ENCODE results near the gene TWSG1. TPM values are rescaled to one million over a fixed set of nuclear protein-coding genes. Genes with fewer than 3 reads are reported as not detected.

TWSG1 gene
- total and polyA plus RNA-seq, 2 of the 13 experiments (the other 11 are each of a cell fraction or from before 2014, with no cell fraction given) = 6.6 to 9.4 TPM

DNA sequence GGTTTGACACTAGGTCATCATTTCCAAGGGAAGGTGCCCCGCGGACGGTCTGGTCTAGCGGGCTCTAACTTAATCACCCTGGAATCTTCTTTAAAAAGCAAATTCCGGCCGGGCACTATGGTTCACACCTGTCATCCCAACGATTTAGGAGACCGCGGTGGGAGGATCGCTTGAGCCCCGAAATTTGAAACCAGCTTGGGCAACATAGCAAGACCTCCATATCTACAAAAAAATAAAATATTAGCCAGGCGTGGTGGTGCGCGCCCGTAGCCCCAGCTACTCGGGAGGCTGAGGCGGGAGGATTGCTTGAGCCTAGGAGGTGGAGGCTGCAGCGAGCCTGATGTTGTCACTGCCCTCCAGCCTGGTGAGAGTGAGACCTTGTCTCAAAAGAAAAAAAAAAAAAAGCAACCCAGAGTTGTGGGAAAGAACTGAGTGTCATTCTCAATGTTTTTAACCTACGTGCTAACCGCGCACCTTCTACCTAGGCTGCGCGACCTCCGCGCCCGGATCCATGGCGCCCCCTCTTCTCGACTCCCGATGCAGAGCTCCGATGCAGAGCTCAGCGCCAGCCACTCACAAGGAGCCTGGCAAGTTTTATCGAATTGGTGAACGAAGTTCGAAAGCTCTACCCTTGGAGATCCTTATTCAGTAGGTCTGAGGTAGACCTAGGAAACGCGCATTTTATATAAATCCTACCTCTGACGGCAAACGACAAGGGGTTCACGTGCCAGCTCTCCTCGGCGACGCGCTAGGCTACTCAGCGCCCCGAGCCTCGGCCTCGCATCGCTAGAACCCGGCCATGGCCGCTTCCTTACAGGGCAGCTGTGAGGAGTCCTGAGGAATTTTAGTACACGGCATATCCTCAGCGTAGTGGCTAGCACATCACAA, 888 bp upstream of the TWSG1 start (continued):
- TF ChIP-seq, protein P1, sequence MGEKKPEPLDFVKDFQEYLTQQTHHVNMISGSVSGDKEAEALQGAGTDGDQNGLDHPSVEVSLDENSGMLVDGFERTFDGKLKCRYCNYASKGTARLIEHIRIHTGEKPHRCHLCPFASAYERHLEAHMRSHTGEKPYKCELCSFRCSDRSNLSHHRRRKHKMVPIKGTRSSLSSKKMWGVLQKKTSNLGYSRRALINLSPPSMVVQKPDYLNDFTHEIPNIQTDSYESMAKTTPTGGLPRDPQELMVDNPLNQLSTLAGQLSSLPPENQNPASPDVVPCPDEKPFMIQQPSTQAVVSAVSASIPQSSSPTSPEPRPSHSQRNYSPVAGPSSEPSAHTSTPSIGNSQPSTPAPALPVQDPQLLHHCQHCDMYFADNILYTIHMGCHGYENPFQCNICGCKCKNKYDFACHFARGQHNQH (CRISPR knock-in tag; IDR thresholded peaks at IDR 0.05) = 0 out of 2 replicates have a peak, but pooled peaks have one; percentile 33
- TF ChIP-seq ZMYM4 (CRISPR knock-in tag; IDR thresholded peaks at IDR 0.05) (peak; percentile 54), ZNF687 (CRISPR knock-in tag; IDR thresholded peaks at IDR 0.05) (peak; percentile 87)
- TF ChIP-seq, protein P2, sequence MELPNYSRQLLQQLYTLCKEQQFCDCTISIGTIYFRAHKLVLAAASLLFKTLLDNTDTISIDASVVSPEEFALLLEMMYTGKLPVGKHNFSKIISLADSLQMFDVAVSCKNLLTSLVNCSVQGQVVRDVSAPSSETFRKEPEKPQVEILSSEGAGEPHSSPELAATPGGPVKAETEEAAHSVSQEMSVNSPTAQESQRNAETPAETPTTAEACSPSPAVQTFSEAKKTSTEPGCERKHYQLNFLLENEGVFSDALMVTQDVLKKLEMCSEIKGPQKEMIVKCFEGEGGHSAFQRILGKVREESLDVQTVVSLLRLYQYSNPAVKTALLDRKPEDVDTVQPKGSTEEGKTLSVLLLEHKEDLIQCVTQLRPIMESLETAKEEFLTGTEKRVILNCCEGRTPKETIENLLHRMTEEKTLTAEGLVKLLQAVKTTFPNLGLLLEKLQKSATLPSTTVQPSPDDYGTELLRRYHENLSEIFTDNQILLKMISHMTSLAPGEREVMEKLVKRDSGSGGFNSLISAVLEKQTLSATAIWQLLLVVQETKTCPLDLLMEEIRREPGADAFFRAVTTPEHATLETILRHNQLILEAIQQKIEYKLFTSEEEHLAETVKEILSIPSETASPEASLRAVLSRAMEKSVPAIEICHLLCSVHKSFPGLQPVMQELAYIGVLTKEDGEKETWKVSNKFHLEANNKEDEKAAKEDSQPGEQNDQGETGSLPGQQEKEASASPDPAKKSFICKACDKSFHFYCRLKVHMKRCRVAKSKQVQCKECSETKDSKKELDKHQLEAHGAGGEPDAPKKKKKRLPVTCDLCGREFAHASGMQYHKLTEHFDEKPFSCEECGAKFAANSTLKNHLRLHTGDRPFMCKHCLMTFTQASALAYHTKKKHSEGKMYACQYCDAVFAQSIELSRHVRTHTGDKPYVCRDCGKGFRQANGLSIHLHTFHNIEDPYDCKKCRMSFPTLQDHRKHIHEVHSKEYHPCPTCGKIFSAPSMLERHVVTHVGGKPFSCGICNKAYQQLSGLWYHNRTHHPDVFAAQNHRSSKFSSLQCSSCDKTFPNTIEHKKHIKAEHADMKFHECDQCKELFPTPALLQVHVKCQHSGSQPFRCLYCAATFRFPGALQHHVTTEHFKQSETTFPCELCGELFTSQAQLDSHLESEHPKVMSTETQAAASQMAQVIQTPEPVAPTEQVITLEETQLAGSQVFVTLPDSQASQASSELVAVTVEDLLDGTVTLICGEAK (IDR thresholded peaks at IDR 0.05) = no peak
- TF ChIP-seq, protein P2 (CRISPR knock-in tag; IDR thresholded peaks at IDR 0.05) = peak; percentile 21; the same call in 1 of the 2 replicates
- TF ChIP-seq, protein P3, sequence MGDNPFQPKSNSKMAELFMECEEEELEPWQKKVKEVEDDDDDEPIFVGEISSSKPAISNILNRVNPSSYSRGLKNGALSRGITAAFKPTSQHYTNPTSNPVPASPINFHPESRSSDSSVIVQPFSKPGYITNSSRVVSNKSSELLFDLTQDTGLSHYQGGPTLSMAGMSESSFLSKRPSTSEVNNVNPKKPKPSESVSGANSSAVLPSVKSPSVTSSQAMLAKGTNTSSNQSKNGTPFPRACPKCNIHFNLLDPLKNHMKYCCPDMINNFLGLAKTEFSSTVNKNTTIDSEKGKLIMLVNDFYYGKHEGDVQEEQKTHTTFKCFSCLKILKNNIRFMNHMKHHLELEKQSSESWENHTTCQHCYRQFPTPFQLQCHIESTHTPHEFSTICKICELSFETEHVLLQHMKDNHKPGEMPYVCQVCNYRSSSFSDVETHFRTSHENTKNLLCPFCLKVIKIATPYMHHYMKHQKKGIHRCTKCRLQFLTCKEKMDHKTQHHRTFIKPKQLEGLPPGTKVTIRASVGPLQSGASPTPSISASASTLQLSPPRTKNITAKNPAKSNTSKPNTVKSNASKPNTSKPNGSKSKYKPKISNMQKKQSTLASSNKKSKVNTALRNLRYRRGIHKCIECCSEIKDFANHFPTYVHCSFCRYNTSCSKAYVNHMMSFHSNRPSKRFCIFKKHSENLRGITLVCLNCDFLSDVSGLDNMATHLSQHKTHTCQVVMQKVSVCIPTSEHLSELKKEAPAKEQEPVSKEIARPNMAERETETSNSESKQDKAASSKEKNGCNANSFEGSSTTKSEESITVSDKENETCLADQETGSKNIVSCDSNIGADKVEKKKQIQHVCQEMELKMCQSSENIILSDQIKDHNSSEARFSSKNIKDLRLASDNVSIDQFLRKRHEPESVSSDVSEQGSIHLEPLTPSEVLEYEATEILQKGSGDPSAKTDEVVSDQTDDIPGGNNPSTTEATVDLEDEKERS (CRISPR knock-in tag; IDR thresholded peaks at IDR 0.05) = 0 out of 2 replicates have a peak, but pooled peaks have one; percentile 25
- TF ChIP-seq, protein P4, sequence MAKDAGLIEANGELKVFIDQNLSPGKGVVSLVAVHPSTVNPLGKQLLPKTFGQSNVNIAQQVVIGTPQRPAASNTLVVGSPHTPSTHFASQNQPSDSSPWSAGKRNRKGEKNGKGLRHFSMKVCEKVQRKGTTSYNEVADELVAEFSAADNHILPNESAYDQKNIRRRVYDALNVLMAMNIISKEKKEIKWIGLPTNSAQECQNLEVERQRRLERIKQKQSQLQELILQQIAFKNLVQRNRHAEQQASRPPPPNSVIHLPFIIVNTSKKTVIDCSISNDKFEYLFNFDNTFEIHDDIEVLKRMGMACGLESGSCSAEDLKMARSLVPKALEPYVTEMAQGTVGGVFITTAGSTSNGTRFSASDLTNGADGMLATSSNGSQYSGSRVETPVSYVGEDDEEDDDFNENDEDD (CRISPR knock-in tag; IDR thresholded peaks at IDR 0.05; ENCODE audit: borderline replicate concordance) = 0 out of 2 replicates have a peak, but pooled peaks have one; percentile 32

All from HepG2 (cell line).